IMR-90 (cell line): ENCODE results near the gene BOD1. TPM values are rescaled to one million over a fixed set of nuclear protein-coding genes. Genes with fewer than 3 reads are reported as not detected.

ENCODE experiments used
- ATAC-seq: fragments of 200-7000 bp; cut with Tn5 transposase; 2 replicates; pipeline ENCODE4 v1.9.1; 2020; ENCODE audit warnings: low read depth, mild to moderate bottlenecking, moderate library complexity
- BruUV-seq: library from RNA; stranded (reverse); fragments of 400-500 nt; replicated peaks from 2 replicates; lab custom pipeline; 2021; lab: Mats Ljungman, UMichigan
- CTCF ChIA-PET: fragments of 300-600 bp; formaldehyde crosslinking; extraction: SDS; loops from one replicate; lab custom pipeline; 2021; ENCODE audit warnings: antibody characterized with exemption; lab: Yijun Ruan, JAX
- POLR2A ChIA-PET: fragments of 300-600 bp; sonication (Branson Sonifier 250); formaldehyde crosslinking; loops from one replicate; lab custom pipeline; 2022; ENCODE audit warnings: antibody characterized with exemption; ENCODE audit not compliant: unreplicated experiment; lab: Charles Lee
- DNase-seq: peaks from one replicate; pipeline ENCODE4 v3.0.0; 2013
- H2AFZ ChIP-seq: replicated peaks from 2 replicates; pipeline ENCODE3; 2013; ENCODE audit warnings: low read length, mild to moderate bottlenecking; ENCODE audit not compliant: poor library complexity
- H2AK5ac ChIP-seq: 2 replicates; pipeline ENCODE4 v1.6.1; 2013; ENCODE audit warnings: low read depth, low read length, inconsistent platforms
- H2AK9ac ChIP-seq: replicated peaks from 2 replicates; pipeline ENCODE3; 2013; ENCODE audit warnings: mild to moderate bottlenecking, low read depth, low read length, moderate library complexity; ENCODE audit not compliant: poor library complexity
- H2BK120ac ChIP-seq: 2 replicates; pipeline ENCODE4 v1.6.1; 2013; ENCODE audit warnings: low read depth, low read length, inconsistent platforms
- H2BK15ac ChIP-seq: 3 replicates; pipeline ENCODE4 v1.6.1; 2013; ENCODE audit warnings: low read depth, low read length, inconsistent platforms
- H2BK20ac ChIP-seq: 2 replicates; pipeline ENCODE4 v1.6.1; 2013; ENCODE audit warnings: low read depth, mild to moderate bottlenecking, inconsistent platforms, low read length, moderate library complexity
- H2BK5ac ChIP-seq: 2 replicates; pipeline ENCODE4 v1.6.1; 2013; ENCODE audit warnings: mild to moderate bottlenecking, low read depth, low read length, inconsistent platforms; ENCODE audit not compliant: poor library complexity, severe bottlenecking
- H3K14ac ChIP-seq: replicated peaks from 2 replicates; pipeline ENCODE4 v1.6.1; 2013; ENCODE audit warnings: low read depth, low read length, inconsistent platforms
- H3K18ac ChIP-seq: 2 replicates; pipeline ENCODE4 v1.6.1; 2013; ENCODE audit warnings: low read depth, low read length, control low read depth
- H3K23ac ChIP-seq: 2 replicates; pipeline ENCODE4 v1.6.1; 2013; ENCODE audit warnings: low read depth, low read length, inconsistent platforms
- H3K27ac ChIP-seq: 2 replicates; pipeline ENCODE4 v1.5.1; 2013; ENCODE audit warnings: mild to moderate bottlenecking, control low read depth, low read length; ENCODE audit not compliant: insufficient read depth
- H3K27me3 ChIP-seq: 2 replicates; pipeline ENCODE4 v1.6.1; 2013; ENCODE audit warnings: low read length; ENCODE audit not compliant: control insufficient read depth, insufficient read depth
- H3K36me3 ChIP-seq: 2 replicates; pipeline ENCODE4 v1.6.1; 2013; ENCODE audit warnings: low read length, mixed read lengths; ENCODE audit not compliant: control insufficient read depth, insufficient read depth
- H3K4ac ChIP-seq: 2 replicates; pipeline ENCODE4 v1.6.1; 2013; ENCODE audit warnings: low read depth, low read length, inconsistent platforms
- H3K4me1 ChIP-seq: 2 replicates; pipeline ENCODE4 v1.6.1; 2013; ENCODE audit warnings: low read length, mixed read lengths; ENCODE audit not compliant: control insufficient read depth, insufficient read depth
- H3K4me2 ChIP-seq: 2 replicates; pipeline ENCODE4 v1.6.1; 2013; ENCODE audit warnings: low read depth, mild to moderate bottlenecking, control low read depth, low read length, moderate library complexity
- H3K4me3 ChIP-seq: 2 replicates; pipeline ENCODE4 v1.5.1; 2013; ENCODE audit warnings: low read depth, mild to moderate bottlenecking, control low read depth, low read length, moderate library complexity; ENCODE audit not compliant: insufficient read depth
- H3K56ac ChIP-seq: 2 replicates; pipeline ENCODE4 v1.6.1; 2013; ENCODE audit warnings: low read length, inconsistent platforms; ENCODE audit not compliant: insufficient read depth; ENCODE audit errors: extremely low read depth
- H3K79me1 ChIP-seq, 2 experiments: 2 replicates each; pipeline ENCODE4 v1.6.1; 2013; ENCODE audit warnings: low read length in 2 of 2, inconsistent platforms in 1 of 2, low read depth in 1 of 2
- H3K9ac ChIP-seq: 2 replicates; pipeline ENCODE4 v1.6.1; 2013; ENCODE audit warnings: low read depth, low read length, control low read depth
- H3K9me1 ChIP-seq: 2 replicates; pipeline ENCODE4 v1.6.1; 2013; ENCODE audit warnings: low read length, inconsistent platforms; ENCODE audit not compliant: insufficient read depth
- H3K9me3 ChIP-seq: 2 replicates; pipeline ENCODE4 v1.6.1; 2013; ENCODE audit warnings: low read length; ENCODE audit not compliant: control insufficient read depth, insufficient read depth
- H4K20me1 ChIP-seq: 2 replicates; pipeline ENCODE4 v1.6.1; 2013; ENCODE audit warnings: low read length, inconsistent platforms; ENCODE audit not compliant: insufficient read depth
- H4K5ac ChIP-seq: 2 replicates; pipeline ENCODE4 v1.6.1; 2013; ENCODE audit warnings: mild to moderate bottlenecking, low read depth, low read length, control low read depth
- H4K8ac ChIP-seq, 2 experiments: 2 replicates each; pipeline ENCODE4 v1.6.1; 2013; ENCODE audit warnings: low read depth in 2 of 2, low read length in 2 of 2, control low read depth in 1 of 2, inconsistent platforms in 1 of 2
- H4K91ac ChIP-seq: 2 replicates; pipeline ENCODE4 v1.6.1; 2013; ENCODE audit warnings: low read depth, low read length, inconsistent platforms; ENCODE audit not compliant: insufficient read depth
- BHLHE40 ChIP-seq: fragments of 150-350 bp; IDR thresholded peaks from 2 replicates; pipeline ENCODE4 v1.6.1; 2016; ENCODE audit warnings: mild to moderate bottlenecking, low read depth, low read length
- CEBPB ChIP-seq: IDR thresholded peaks from 2 replicates; pipeline ENCODE4 v1.6.1; 2012; ENCODE audit warnings: low read depth, low read length, improper control_type of control experiment
- CHD1 ChIP-seq: IDR thresholded peaks from 2 replicates; pipeline ENCODE4 v1.6.1; 2012; ENCODE audit warnings: low read depth, low read length, improper control_type of control experiment
- FOS ChIP-seq: fragments of 150-350 bp; IDR thresholded peaks from 2 replicates; pipeline ENCODE4 v1.6.1; 2016; ENCODE audit warnings: low read depth, low read length
- POLR2A ChIP-seq: IDR thresholded peaks from 2 replicates; pipeline ENCODE4 v1.6.1; 2012; ENCODE audit warnings: mild to moderate bottlenecking, low read depth, low read length
- RCOR1 ChIP-seq: IDR thresholded peaks from 2 replicates; pipeline ENCODE4 v1.6.1; 2012; ENCODE audit warnings: mild to moderate bottlenecking, low read length, improper control_type of control experiment; ENCODE audit not compliant: insufficient replicate concordance
- RFX5 ChIP-seq: IDR thresholded peaks from 2 replicates; pipeline ENCODE4 v1.8.0; 2012; ENCODE audit warnings: low read depth, mild to moderate bottlenecking, low read length, moderate library complexity
- SMC3 ChIP-seq: fragments of 150-350 bp; IDR thresholded peaks from 2 replicates; pipeline ENCODE4 v1.6.1; 2016; ENCODE audit warnings: low read depth, mild to moderate bottlenecking, antibody characterized with exemption, low read length, moderate library complexity
- WGBS, 2 experiments: methylation state at CpG; one replicate each; pipeline versions ENCODE4 v1.1.5 to v1.1.7; 2013; ENCODE audit warnings: missing lambda C conversion rate in 2 of 2; ENCODE audit not compliant: insufficient read length in 1 of 2; ENCODE audit errors: extremely low coverage in 2 of 2; 5-methylcytosine and 5-hydroxymethylcytosine counted together
- dilution Hi-C: fragments of 300-500 bp; cut with HindIII; formaldehyde crosslinking; loops from one replicate; pipeline ENCODE4 v1.14.3; 2018; ENCODE audit warnings: low sequenced_read_pairs; ENCODE audit not compliant: unreplicated experiment
- in situ Hi-C: fragments of 300-500 bp; cut with MboI; formaldehyde crosslinking; loops from 3 replicates; pipeline ENCODE4 v1.14.3; 2019; ENCODE audit warnings: low sequenced_read_pairs, inconsistent platforms, mixed read lengths
- intact Hi-C: fragments of 100-400 bp; cut with micrococcal nuclease; formaldehyde crosslinking; loops from 2 replicates; pipeline ENCODE4 v1.10.0; 2022
- polyA plus RNA-seq, 3 experiments: library from polyadenylated mRNA; depleted of rRNA; stranded (reverse); fragments of >200 nt; gene quantifications; 2 replicates each; pipeline ENCODE4 v1.2.3, GENCODE V29; 2012; ENCODE audit warnings: low replicate concordance in 1 of 3
- total RNA-seq: library from RNA; depleted of rRNA; stranded (reverse); fragments of >200 nt; gene quantifications from 2 replicates; pipeline ENCODE4 v1.2.3, GENCODE V29; 2012
- TF ChIP-seq, protein P1 (sequence below): fragments of 150-350 bp; IDR thresholded peaks from 2 replicates; pipeline ENCODE4 v1.6.1; 2017; ENCODE audit warnings: mild to moderate bottlenecking, antibody characterized with exemption, low read length, low read depth
- TF ChIP-seq, protein P2 (sequence below): conservative IDR thresholded peaks from 2 replicates; pipeline ENCODE4 v1.5.1; 2012; ENCODE audit warnings: mild to moderate bottlenecking, low read depth, low read length, improper control_type of control experiment
- TF ChIP-seq, protein P3 (sequence below): fragments of 150-350 bp; IDR thresholded peaks from 2 replicates; pipeline ENCODE4 v1.6.1; 2016; ENCODE audit warnings: low read depth, mild to moderate bottlenecking, low read length, moderate library complexity, borderline replicate concordance

BOD1 gene
- total and polyA plus RNA-seq, 2 of the 4 experiments (the other 2 are of a cell fraction) = 57.9 to 71.7 TPM

DNA sequence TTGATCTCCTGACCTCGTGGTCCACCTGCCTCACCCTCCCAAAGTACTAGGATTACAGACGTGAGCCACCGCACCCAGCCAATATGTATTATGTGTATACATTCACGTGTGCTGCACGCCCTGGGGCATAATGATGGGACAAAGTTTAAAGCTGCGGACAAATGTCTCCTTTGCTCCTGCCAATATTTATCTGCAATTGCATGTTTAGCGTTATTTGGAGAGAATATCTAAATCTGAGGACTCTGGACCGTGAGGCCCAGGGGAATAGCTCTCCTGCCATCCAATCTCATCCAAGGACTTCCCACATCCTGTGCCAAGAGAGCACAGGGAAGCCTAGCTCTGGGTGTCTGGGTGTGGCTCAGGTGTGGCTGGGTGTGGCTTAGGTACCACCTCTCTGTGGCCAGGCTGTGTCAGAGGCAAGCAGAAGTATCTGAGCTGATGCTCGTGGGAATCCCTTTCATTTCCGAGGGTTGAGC lies 6.9 kb upstream of the BOD1 start:
- Histone ChIP-seq H2BK120ac (no peak overlapping the region), H3K4me2 (no peak overlapping the region), H4K91ac (no peak overlapping the region), H3K9ac (no peak overlapping the region), H4K20me1 (no peaks in the 10 kb centered on the region), H3K14ac (no peak overlapping the region), H3K9me3 (no peaks in the 10 kb centered on the region), H2BK15ac (no peak overlapping the region), H2AK5ac (no peak overlapping the region), H3K9me1 (no peaks in the 10 kb centered on the region), H3K36me3 (no peaks in the 10 kb centered on the region), H2BK5ac (no peak overlapping the region), H3K23ac (no peak overlapping the region), H3K4me3 (no peak overlapping the region), H3K4ac (no peak overlapping the region), H4K8ac (no peak overlapping the region), H2AK9ac (no peak overlapping the region), H3K27me3 (peaks cover 22% of the 10 kb centered on the region), H2AFZ (no peak overlapping the region), H3K18ac (no peak overlapping the region), H3K4me1 (no peaks in the 10 kb centered on the region), H4K5ac (no peak overlapping the region), H3K79me1 (no peaks in the 10 kb centered on the region), H3K56ac (no peak overlapping the region), H2BK20ac (no peak overlapping the region), H3K27ac (no peak overlapping the region)
- ChIA-PET POLR2A (interaction anchor here (0.7 kb wide), 1 partner anchor 694 kb away, joined by 4 read pairs; no protein-coding TSS in a partner anchor), CTCF (no interaction called here)
- no peak for ATAC-seq
- BruUV-seq = no TSS peak
- no peak for DNase-seq
- TF ChIP-seq RFX5 (no peak), RCOR1 (no peak), BHLHE40 (no peak), POLR2A (no peak), FOS (no peak), CHD1 (no peak), SMC3 (no peak), CEBPB (no peak)
- TF ChIP-seq, protein P1, sequence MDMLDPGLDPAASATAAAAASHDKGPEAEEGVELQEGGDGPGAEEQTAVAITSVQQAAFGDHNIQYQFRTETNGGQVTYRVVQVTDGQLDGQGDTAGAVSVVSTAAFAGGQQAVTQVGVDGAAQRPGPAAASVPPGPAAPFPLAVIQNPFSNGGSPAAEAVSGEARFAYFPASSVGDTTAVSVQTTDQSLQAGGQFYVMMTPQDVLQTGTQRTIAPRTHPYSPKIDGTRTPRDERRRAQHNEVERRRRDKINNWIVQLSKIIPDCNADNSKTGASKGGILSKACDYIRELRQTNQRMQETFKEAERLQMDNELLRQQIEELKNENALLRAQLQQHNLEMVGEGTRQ = no peak
- TF ChIP-seq, protein P2, sequence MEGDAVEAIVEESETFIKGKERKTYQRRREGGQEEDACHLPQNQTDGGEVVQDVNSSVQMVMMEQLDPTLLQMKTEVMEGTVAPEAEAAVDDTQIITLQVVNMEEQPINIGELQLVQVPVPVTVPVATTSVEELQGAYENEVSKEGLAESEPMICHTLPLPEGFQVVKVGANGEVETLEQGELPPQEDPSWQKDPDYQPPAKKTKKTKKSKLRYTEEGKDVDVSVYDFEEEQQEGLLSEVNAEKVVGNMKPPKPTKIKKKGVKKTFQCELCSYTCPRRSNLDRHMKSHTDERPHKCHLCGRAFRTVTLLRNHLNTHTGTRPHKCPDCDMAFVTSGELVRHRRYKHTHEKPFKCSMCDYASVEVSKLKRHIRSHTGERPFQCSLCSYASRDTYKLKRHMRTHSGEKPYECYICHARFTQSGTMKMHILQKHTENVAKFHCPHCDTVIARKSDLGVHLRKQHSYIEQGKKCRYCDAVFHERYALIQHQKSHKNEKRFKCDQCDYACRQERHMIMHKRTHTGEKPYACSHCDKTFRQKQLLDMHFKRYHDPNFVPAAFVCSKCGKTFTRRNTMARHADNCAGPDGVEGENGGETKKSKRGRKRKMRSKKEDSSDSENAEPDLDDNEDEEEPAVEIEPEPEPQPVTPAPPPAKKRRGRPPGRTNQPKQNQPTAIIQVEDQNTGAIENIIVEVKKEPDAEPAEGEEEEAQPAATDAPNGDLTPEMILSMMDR = no peak
- TF ChIP-seq, protein P3, sequence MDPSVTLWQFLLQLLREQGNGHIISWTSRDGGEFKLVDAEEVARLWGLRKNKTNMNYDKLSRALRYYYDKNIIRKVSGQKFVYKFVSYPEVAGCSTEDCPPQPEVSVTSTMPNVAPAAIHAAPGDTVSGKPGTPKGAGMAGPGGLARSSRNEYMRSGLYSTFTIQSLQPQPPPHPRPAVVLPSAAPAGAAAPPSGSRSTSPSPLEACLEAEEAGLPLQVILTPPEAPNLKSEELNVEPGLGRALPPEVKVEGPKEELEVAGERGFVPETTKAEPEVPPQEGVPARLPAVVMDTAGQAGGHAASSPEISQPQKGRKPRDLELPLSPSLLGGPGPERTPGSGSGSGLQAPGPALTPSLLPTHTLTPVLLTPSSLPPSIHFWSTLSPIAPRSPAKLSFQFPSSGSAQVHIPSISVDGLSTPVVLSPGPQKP = no peak
- in situ Hi-C loops (loop anchor here (5.0 kb wide), 1 partner anchor 694 kb away; no protein-coding TSS in a partner anchor), intact Hi-C loops (no loop called here), dilution Hi-C loops (no loop called here)
- 50% methylated on average over 2 of the region's 10 CpGs; no CpG with 5 or more reads in 1 of the 2 experiments for WGBS, 2 experiments
